ENCODE results near the gene TKTL2. TPM values are rescaled to one million over a fixed set of nuclear protein-coding genes. Genes with fewer than 3 reads are reported as not detected.

Gene TKTL2
- total and polyA plus RNA-seq, 5 donors from 2014 or later: not detected

Other genes with a start within 250 kb of the TKTL2 start
- not detected for gene NPY1R, start 141.2 kb downstream of the TKTL2 start, total RNA-seq
- not detected for gene NPY1R, start 141.2 kb downstream of the TKTL2 start, polyA plus RNA-seq
- not detected for gene NPY5R, start 129.9 kb downstream of the TKTL2 start, total RNA-seq
- not detected for gene NPY5R, start 129.9 kb downstream of the TKTL2 start, polyA plus RNA-seq
- 10.4 TPM for gene TMA16, start 20.9 kb upstream of the TKTL2 start, total RNA-seq
- 10 to 100 TPM; 14.4 to 20.7 (median 15.6) TPM for gene TMA16, start 20.9 kb upstream of the TKTL2 start, polyA plus RNA-seq